ENCODE results near the gene NPR1.
"Not testable (repeated sequence)": the region's sequence is repeated elsewhere in the genome, so short reads cannot be mapped to it uniquely, and the experiment has no call there.

Gene NPR1

DNA sequence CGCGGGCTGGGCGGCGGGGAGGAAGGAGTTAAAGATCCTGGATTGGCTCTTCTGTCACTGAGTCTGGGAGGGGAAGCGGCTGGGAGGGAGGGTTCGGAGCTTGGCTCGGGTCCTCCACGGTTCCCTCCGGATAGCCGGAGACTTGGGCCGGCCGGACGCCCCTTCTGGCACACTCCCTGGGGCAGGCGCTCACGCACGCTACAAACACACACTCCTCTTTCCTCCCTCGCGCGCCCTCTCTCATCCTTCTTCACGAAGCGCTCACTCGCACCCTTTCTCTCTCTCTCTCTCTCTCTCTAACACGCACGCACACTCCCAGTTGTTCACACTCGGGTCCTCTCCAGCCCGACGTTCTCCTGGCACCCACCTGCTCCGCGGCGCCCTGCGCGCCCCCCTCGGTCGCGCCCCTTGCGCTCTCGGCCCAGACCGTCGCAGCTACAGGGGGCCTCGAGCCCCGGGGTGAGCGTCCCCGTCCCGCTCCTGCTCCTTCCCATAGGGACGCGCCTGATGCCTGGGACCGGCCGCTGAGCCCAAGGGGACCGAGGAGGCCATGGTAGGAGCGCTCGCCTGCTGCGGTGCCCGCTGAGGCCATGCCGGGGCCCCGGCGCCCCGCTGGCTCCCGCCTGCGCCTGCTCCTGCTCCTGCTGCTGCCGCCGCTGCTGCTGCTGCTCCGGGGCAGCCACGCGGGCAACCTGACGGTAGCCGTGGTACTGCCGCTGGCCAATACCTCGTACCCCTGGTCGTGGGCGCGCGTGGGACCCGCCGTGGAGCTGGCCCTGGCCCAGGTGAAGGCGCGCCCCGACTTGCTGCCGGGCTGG is at the start of gene NPR1:
NPR1 (plus strand) TSS at position 170 of the 818 bp plus-strand sequence; CDS start at position 591, 421 bp downstream.
- DNase-seq (ENCODE audit: low read depth in 2 of 2), result no peak

- no peak for DNase-seq (ENCODE audit: low read depth in 2 of 2)
Measured at GRCh38 chr1:153629343-153629665, 49.2 kb upstream of the NPR1 start.

GRCh38 chr1:153629971-153630370 is 48.5 kb upstream of the NPR1 start:
- DNase-seq (ENCODE audit: low read depth in 2 of 2), result no peak

- DNase-seq (ENCODE audit: low read depth in 2 of 2), result no peak
Measured at GRCh38 chr1:153630384-153630783, 48.1 kb upstream of the NPR1 start.

- DNase-seq (ENCODE audit: low read depth in 2 of 2), result no peak
Measured at GRCh38 chr1:153631047-153632022, 47.2 kb upstream of the NPR1 start.

- DNase-seq (ENCODE audit: low read depth in 2 of 2), result no peak
Measured at GRCh38 chr1:153633161-153633753, 45.2 kb upstream of the NPR1 start.

DNA sequence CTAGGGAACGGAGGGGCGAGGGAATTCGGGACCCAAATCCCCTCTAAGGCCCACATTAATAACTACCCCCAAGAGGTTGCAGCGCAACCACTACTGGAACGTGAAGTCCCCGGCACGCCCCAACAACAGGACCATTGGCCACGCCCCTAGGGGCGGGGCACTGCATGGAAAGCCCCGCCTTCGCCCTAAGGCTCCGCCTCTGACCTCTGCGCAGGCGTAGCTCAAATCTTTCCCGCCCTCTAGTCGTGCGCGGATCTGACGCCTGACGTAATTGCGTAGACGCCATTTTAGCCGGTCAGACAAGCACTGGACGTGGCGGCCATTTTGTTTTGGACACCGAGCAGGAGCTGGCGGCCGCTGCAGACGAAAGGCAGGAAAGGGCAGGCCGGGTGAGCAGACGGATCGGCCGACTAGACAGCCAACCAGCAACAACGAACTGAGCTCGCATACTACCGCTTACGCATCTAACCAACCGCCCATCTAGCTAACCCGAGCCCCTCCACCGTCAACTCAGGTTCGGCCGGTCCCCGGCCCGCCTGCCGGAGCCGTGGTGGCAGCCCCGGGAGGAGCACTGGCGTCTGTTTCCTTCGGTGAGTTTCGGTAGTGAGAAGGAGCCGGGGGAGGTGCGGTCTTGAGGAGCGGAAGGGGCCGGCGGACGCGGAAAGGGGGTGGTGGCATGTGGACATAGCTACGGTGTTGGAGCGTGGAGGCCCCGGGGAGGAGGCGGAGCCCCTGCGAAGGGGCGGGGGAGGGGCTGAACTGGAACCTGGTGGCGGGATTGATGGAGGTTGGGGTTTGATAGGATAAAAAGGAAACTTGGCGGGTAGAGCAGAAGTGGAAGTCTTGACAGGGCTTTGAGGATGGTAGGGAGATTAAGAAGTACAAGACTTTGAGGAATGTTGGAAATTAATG is 44.5 kb upstream of the NPR1 start, which contains the start of gene CHTOP:
CHTOP (plus strand) TSS at position 313 of the 912 bp plus-strand sequence. CDS start 2,523 bp downstream, outside the sequence.
- DNase-seq (ENCODE audit: low read depth in 2 of 2), result peak; percentile 94

DNA sequence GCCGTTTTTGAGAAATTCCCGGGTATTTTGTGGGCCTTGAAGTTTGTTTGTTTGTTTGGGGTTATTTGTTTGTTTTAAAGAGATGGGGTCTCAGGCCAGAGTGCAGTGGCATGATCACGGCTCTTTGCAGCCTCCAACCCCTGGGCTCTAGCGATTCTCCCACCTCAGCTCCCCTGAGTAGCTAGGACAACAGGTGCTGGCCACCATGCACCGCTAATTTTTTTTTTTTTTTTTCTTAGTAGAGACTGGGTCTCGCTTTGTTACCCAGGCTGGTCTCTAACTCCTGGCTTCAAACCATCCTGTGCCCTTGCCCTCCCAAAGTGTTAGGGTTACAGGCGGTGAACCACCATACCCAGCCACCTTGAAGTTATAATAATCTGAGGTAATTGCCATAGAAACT is 42.6 kb upstream of the NPR1 start:
- no peak for DNase-seq (ENCODE audit: low read depth in 2 of 2)

GRCh38 chr1:153636312-153636711 is 42.2 kb upstream of the NPR1 start:
- no peak for DNase-seq (ENCODE audit: low read depth in 2 of 2)

DNA sequence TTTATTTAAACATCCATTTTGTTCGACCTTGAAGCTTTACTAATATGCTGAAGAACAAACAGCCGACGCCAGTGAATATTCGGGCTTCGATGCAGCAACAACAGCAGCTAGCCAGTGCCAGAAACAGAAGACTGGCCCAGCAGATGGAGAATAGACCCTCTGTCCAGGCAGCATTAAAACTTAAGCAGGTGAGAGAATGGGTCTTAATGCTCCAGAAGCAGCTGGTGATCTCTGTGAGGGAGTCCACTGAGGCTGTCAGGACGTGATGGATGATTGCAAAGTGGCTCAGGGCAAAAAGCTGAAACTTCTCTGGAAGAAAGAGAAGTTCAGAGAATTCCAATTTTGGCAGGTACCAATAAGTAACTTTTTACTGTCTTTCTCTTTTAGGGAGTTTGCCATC is 40.2 kb upstream of the NPR1 start:
- no peak for DNase-seq (ENCODE audit: low read depth in 2 of 2)

GRCh38 chr1:153639280-153639679 is 39.2 kb upstream of the NPR1 start:
- DNase-seq (ENCODE audit: low read depth in 2 of 2), result no peak

DNA sequence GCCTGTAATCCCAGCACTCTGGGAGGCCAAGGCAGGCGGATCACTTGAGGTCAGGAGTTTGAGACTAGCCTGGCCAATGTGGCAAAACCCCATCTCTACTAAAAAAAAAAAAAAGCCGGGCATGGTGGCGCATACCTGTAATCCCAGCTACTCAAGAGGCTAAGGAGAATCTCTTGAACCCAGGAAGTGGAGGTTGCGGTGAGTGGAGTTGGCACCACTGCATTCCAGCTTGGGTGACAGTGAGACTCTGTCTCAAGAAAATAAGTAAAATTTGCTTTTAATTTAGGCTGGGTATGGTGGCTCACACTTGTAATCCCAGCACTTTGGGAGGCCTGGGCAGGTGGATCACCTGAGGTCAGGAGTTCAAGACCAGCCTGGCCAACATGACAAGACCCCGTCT is 38.3 kb upstream of the NPR1 start:
- DNase-seq (ENCODE audit: low read depth in 2 of 2), result not testable (repeated sequence)

DNA sequence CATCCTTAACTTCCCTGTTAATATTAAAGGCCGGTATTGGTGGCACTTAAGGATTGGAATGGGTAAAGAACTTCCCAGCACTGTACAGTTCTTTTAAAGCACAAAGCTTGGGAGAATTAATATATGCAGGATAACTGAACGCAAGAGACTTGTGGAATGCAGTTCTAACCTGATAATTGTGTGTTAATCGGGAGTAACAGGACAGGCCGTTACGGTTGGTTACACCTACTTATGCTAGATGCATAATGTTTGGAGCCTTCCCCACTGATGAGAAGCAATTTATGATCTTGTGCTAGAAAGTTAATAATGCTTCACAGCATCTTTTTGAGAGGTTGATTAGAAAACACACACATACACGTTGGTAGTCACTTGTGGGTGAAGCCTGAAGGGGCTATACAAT is 37.6 kb upstream of the NPR1 start:
- DNase-seq (ENCODE audit: low read depth in 2 of 2), result no peak

DNA sequence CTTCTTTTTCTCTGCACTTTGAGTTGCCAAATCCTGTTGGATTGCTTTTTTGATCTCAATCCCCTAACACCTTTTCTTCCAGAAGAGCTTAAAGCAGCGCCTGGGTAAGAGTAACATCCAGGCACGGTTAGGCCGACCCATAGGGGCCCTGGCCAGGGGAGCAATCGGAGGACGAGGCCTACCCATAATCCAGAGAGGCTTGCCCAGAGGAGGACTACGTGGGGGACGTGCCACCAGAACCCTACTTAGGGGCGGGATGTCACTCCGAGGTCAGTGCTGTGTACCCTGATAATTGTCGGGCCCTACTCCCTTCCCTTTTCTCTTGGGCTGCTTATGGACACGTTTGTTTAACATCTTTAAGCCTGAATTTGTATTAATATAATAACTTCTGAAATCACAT is 36.3 kb upstream of the NPR1 start:
- no peak for DNase-seq (ENCODE audit: low read depth in 2 of 2)

DNA sequence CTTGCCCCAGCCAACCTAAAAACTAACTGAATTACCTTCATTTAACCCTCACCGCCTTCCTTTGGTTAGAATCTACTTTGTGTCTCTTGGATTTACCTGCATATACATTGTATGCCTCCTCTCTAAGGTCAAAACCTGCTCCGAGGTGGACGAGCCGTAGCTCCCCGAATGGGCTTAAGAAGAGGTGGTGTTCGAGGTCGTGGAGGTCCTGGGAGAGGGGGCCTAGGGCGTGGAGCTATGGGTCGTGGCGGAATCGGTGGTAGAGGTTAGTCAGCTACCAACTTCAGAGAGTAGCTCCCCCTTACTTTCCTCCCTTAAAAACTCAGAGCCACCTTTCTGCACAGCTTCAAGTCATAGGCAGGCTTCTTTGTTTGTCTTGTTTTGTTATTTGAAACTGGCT is 35.4 kb upstream of the NPR1 start:
- no peak for DNase-seq (ENCODE audit: low read depth in 2 of 2)

DNA sequence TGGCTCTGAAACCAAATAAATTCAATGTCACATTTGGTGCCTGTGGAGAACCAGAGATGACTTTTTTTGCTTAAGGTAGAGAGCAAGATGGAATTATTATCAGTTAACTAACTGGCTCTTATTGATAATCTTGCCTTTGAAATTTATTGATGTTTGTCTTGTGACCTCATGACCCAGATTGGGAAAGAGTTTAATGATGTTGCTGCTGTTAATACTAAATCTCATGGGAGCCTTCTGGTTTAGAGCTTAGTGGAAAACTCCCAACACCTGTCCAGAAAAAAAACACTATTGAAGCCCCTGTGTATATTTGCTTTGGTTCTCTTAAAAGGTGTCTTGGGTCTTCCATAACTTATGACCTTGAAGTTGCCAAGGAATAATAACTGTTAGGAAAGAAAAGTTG is 34.7 kb upstream of the NPR1 start:
- no peak for DNase-seq (ENCODE audit: low read depth in 2 of 2)

GRCh38 chr1:153646672-153647345 is 31.7 kb upstream of the NPR1 start:
- no peak for DNase-seq (ENCODE audit: low read depth in 2 of 2)

DNA sequence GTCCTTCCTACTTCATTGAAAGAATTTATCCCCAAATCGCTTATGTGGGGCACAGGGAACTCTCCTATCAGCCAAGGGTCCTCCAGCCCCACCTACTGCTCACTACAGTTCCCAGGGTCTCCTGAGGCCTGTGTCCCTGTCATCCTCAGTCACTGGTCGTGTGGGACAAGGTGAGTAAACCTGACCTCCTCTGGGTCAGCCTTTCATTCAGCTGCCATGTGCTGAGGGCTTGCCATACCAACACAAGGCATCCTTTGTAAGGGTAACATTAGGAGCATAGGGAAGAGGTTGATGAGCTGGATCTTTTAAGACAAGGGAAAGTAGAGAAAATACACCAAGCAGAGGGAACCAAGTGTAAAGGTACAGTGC is 31.2 kb upstream of the NPR1 start:
- no peak for DNase-seq (ENCODE audit: low read depth in 2 of 2)

DNA sequence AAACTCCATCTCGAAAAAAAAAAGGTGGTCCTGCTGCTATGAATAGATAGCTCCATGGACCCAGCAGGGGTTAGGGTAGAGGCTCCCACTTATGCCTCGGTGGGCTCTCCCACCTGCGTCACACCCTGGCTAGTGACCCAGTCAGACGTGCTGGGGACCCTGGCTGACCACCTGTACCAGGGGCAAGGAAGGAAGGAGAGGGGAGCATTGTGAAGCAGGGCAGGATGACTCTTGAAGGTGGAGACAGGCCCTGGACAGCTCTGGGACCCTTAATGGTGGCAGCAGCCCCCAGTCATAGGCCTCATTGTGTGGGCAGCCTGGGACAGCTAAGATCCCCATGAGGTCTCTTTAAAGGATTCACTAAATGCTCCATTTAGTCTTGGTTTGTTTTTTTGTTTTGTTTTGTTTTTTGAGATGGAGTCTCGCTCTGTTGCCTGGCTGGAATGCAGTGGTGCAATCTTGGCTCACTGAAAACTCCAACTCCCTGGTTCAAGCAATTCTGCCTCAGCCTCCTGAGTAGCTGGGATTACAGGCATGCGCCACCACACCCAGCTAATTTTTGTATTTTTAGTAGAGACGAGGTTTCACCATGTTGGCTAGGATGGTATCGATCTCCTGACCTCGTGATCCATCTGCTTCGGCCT is 30.4 kb upstream of the NPR1 start:
- no peak for DNase-seq (ENCODE audit: low read depth in 2 of 2)

Data from activated CD8-positive, alpha-beta memory T cell treated with anti-CD3 and anti-CD28 coated beads for 4 hours (primary cell).